Measurements from ENCODE around the gene ACIN1. TPM values are rescaled to one million over a fixed set of nuclear protein-coding genes. Genes with fewer than 3 reads are reported as not detected.

Gene ACIN1
- total RNA-seq, 6 experiments from 2014 or later = 128 to 150 (median 142) TPM

- Mint-ChIP-seq H3K9me3 (no peaks in the 10 kb centered on the region), H3K27me3 (ENCODE audit: insufficient read depth) (no peaks in the 10 kb centered on the region; the same call in none of the 2 replicates), H3K4me3 (no peak overlapping the region), H3K4me1 (ENCODE audit: low read depth) (peaks cover 30% of the 10 kb centered on the region), H3K27ac (no peak overlapping the region), H3K36me3 (ENCODE audit: low read depth) (peaks cover 11% of the 10 kb centered on the region)
- DNase-seq = no peak
- no peak for TF ChIP-seq CTCF (IDR thresholded peaks at IDR 0.05)
These were observed 32.9 kb upstream of the ACIN1 start for GRCh38 chr14:23127861-23128260.

GRCh38 chr14:23126548-23127278, 31.8 kb upstream of the ACIN1 start:
- no peak for TF ChIP-seq CTCF (IDR thresholded peaks at IDR 0.05)
- DNase-seq = no peak
- H3K9me3 Mint-ChIP-seq = no peaks in the 10 kb centered on the region
- peaks cover 36% of the 10 kb centered on the region for H3K4me1 Mint-ChIP-seq (ENCODE audit: low read depth)
- no peaks in the 10 kb centered on the region; the same call in none of the 2 replicates for H3K27me3 Mint-ChIP-seq (ENCODE audit: insufficient read depth)
- no peak overlapping the region for H3K4me3 Mint-ChIP-seq
- no peak overlapping the region for H3K27ac Mint-ChIP-seq
- H3K36me3 Mint-ChIP-seq (ENCODE audit: low read depth) = peaks cover 11% of the 10 kb centered on the region

GRCh38 chr14:23125933-23126524, 31.1 kb upstream of the ACIN1 start:
- Mint-ChIP-seq H3K4me1 (ENCODE audit: low read depth) (peaks cover 43% of the 10 kb centered on the region), H3K27me3 (ENCODE audit: insufficient read depth) (no peaks in the 10 kb centered on the region; the same call in none of the 2 replicates), H3K9me3 (no peaks in the 10 kb centered on the region), H3K4me3 (no peak overlapping the region), H3K36me3 (ENCODE audit: low read depth) (peaks cover 11% of the 10 kb centered on the region), H3K27ac (no peak overlapping the region)
- no peak for TF ChIP-seq CTCF (IDR thresholded peaks at IDR 0.05)
- DNase-seq = no peak

GRCh38 chr14:23125011-23125410, 30.1 kb upstream of the ACIN1 start:
- Mint-ChIP-seq H3K9me3 (no peaks in the 10 kb centered on the region), H3K4me1 (ENCODE audit: low read depth) (peaks cover 47% of the 10 kb centered on the region), H3K27ac (no peak overlapping the region), H3K4me3 (no peak overlapping the region), H3K36me3 (ENCODE audit: low read depth) (peaks cover 11% of the 10 kb centered on the region), H3K27me3 (ENCODE audit: insufficient read depth) (no peaks in the 10 kb centered on the region; the same call in none of the 2 replicates)
- no peak for TF ChIP-seq CTCF (IDR thresholded peaks at IDR 0.05)
- no peak for DNase-seq

GRCh38 chr14:23124337-23124954, 29.5 kb upstream of the ACIN1 start:
- H3K27ac Mint-ChIP-seq = no peak overlapping the region
- H3K9me3 Mint-ChIP-seq = no peaks in the 10 kb centered on the region
- H3K36me3 Mint-ChIP-seq (ENCODE audit: low read depth) = peaks cover 11% of the 10 kb centered on the region
- H3K27me3 Mint-ChIP-seq (ENCODE audit: insufficient read depth) = no peaks in the 10 kb centered on the region; the same call in none of the 2 replicates
- DNase-seq = no peak
- TF ChIP-seq CTCF (IDR thresholded peaks at IDR 0.05) = no peak
- no peak overlapping the region for H3K4me3 Mint-ChIP-seq
- peaks cover 49% of the 10 kb centered on the region for H3K4me1 Mint-ChIP-seq (ENCODE audit: low read depth)
